B cell (primary cell): ENCODE data around the gene SLC25A48.

ENCODE experiments used
- EZH2 ChIP-seq: IDR thresholded peaks from 2 replicates; pipeline ENCODE4 v1.6.1; 2012; ENCODE audit warnings: borderline replicate concordance, low read depth, mild to moderate bottlenecking, moderate library complexity, low read length; ENCODE audit not compliant: insufficient read depth, poor library complexity, severe bottlenecking
- TF ChIP-seq, protein P1 (sequence below): fragments of 200-600 bp; IDR thresholded peaks from one replicate; pipeline ENCODE4 v1.8.0; 2022; ENCODE audit warnings: antibody characterized with exemption, mild to moderate bottlenecking

- TF ChIP-seq, protein P1, sequence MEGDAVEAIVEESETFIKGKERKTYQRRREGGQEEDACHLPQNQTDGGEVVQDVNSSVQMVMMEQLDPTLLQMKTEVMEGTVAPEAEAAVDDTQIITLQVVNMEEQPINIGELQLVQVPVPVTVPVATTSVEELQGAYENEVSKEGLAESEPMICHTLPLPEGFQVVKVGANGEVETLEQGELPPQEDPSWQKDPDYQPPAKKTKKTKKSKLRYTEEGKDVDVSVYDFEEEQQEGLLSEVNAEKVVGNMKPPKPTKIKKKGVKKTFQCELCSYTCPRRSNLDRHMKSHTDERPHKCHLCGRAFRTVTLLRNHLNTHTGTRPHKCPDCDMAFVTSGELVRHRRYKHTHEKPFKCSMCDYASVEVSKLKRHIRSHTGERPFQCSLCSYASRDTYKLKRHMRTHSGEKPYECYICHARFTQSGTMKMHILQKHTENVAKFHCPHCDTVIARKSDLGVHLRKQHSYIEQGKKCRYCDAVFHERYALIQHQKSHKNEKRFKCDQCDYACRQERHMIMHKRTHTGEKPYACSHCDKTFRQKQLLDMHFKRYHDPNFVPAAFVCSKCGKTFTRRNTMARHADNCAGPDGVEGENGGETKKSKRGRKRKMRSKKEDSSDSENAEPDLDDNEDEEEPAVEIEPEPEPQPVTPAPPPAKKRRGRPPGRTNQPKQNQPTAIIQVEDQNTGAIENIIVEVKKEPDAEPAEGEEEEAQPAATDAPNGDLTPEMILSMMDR: no peak
- TF ChIP-seq EZH2: no peak
Observed at GRCh38 chr5:135813758-135814157, 20.7 kb upstream of the SLC25A48 start.
